Measurements from ENCODE around the gene BEAN1.

Gene BEAN1

DNA sequence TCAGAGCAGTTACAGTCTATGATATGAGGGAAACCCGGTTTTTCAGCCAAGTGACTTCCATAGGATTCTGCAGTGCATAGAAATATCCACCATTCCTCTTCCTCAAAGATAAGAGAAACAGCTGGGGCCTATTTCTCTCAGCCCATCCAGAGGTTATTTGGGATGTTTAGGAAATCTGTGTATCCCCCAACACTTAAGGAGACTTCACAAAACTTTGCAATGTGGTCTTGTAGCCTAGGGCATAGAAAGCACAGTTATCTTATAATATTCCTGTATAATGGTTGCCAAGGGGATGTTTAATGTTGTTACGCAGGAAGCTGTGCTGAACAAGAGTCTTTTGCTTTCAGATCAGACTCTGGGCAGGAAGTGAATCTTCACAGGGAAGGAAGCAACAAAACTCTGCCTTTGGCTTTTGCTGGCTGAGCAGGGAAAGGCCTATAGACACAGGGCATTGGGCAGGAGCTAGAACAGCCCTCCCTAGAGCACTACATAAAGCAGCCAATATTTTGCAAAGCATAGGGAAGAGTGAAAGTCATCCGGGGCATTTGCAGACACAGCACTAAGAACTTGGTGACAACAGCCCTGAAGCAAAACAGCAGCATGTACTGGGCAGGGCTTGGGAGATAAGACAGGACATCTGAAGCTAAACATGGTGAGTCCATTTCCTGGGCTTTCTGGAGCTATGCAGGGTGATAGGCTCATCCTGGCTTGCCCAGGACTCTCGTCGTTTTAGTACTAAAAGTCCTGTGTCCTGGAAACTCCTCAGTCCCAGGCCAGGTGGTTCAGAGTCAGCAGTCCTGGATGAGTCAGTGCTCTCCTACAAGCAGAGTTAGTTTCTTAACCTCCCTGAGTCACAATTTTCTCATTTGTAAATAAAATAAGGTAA lies 18.7 kb upstream of the BEAN1 start:
- Histone ChIP-seq H3K27me3 (ENCODE audit: control insufficient read depth in 1 of 2, insufficient read depth in 2 of 2, low read length in 2 of 2) (peaks cover 7 to 19% of the 10 kb centered on the region in 2 donors), H3K36me3 (ENCODE audit: control insufficient read depth in 2 of 2, insufficient read depth in 2 of 2, low read length in 2 of 2) (no peaks in the 10 kb centered on the region), H3K4me1 (ENCODE audit: control insufficient read depth, insufficient read depth, low read length) (peaks cover 11% of the 10 kb centered on the region), H3K27ac (ENCODE audit: low read length) (no peak overlapping the region), H3K9me3 (ENCODE audit: control insufficient read depth in 2 of 2, low read length in 2 of 2) (no peaks in the 10 kb centered on the region), H3K4me3 (ENCODE audit: low read length in 2 of 2) (no peak overlapping the region), H3K9ac (ENCODE audit: low read length in 2 of 2) (no peak overlapping the region)

- no peaks in the 10 kb centered on the region for H3K36me3 ChIP-seq (ENCODE audit: control insufficient read depth in 2 of 2, insufficient read depth in 2 of 2, low read length in 2 of 2)
- H3K4me1 ChIP-seq (ENCODE audit: control insufficient read depth, insufficient read depth, low read length) = peaks cover 11% of the 10 kb centered on the region
- no peak overlapping the region for H3K4me3 ChIP-seq (ENCODE audit: low read length in 2 of 2)
- H3K9me3 ChIP-seq (ENCODE audit: control insufficient read depth in 2 of 2, low read length in 2 of 2) = no peaks in the 10 kb centered on the region
- H3K27ac ChIP-seq (ENCODE audit: low read length) = no peak overlapping the region
- peaks cover 7 to 17% of the 10 kb centered on the region in 2 donors for H3K27me3 ChIP-seq (ENCODE audit: control insufficient read depth in 1 of 2, insufficient read depth in 2 of 2, low read length in 2 of 2)
- H3K9ac ChIP-seq (ENCODE audit: low read length in 2 of 2) = no peak overlapping the region
These were observed 17.9 kb upstream of the BEAN1 start for GRCh38 chr16:66409156-66409555.

DNA sequence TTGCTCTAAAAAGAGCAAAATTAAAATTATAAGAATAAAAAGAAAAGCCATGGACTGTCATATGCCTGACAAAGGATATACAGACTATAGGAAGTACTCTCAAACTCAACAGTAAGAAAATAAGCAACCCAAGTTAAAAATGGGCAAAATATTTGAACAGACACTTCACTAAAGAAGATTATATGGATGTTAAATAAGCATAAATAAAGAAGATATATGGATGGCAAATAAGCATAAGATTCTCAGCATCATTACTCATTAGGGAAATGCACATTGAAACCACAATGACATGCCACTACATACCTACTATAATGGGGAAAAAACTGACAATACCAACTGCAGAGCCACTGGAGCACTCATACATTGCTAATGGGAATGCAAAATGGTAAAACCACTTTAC lies 14.9 kb upstream of the BEAN1 start:
- H3K27ac ChIP-seq (ENCODE audit: low read length) = no peak overlapping the region
- no peaks in the 10 kb centered on the region for H3K36me3 ChIP-seq (ENCODE audit: control insufficient read depth in 2 of 2, insufficient read depth in 2 of 2, low read length in 2 of 2)
- H3K4me1 ChIP-seq (ENCODE audit: control insufficient read depth, insufficient read depth, low read length) = peaks cover under 1% of the 10 kb centered on the region
- peaks cover 5 to 6% of the 10 kb centered on the region in 2 donors for H3K9me3 ChIP-seq (ENCODE audit: control insufficient read depth in 2 of 2, low read length in 2 of 2)
- H3K27me3 ChIP-seq (ENCODE audit: control insufficient read depth in 1 of 2, insufficient read depth in 2 of 2, low read length in 2 of 2) = peaks cover 0 to 12% of the 10 kb centered on the region in 2 donors
- no peak overlapping the region for H3K9ac ChIP-seq (ENCODE audit: low read length in 2 of 2)
- no peak overlapping the region for H3K4me3 ChIP-seq (ENCODE audit: low read length in 2 of 2)

GRCh38 chr16:66414891-66415290 lies 12.2 kb upstream of the BEAN1 start:
- no peak overlapping the region for H3K9ac ChIP-seq (ENCODE audit: low read length in 2 of 2)
- H3K9me3 ChIP-seq (ENCODE audit: control insufficient read depth in 2 of 2, low read length in 2 of 2) = peaks cover 6 to 8% of the 10 kb centered on the region in 2 donors
- H3K27me3 ChIP-seq (ENCODE audit: control insufficient read depth in 1 of 2, insufficient read depth in 2 of 2, low read length in 2 of 2) = peaks cover 3 to 16% of the 10 kb centered on the region in 2 donors
- H3K4me1 ChIP-seq (ENCODE audit: control insufficient read depth, insufficient read depth, low read length) = no peaks in the 10 kb centered on the region
- H3K4me3 ChIP-seq (ENCODE audit: low read length in 2 of 2) = no peak overlapping the region
- no peak overlapping the region for H3K27ac ChIP-seq (ENCODE audit: low read length)
- no peaks in the 10 kb centered on the region for H3K36me3 ChIP-seq (ENCODE audit: control insufficient read depth in 2 of 2, insufficient read depth in 2 of 2, low read length in 2 of 2)

- no peaks in the 10 kb centered on the region for H3K36me3 ChIP-seq (ENCODE audit: control insufficient read depth in 2 of 2, insufficient read depth in 2 of 2, low read length in 2 of 2)
- peaks cover 6 to 8% of the 10 kb centered on the region in 2 donors for H3K9me3 ChIP-seq (ENCODE audit: control insufficient read depth in 2 of 2, low read length in 2 of 2)
- H3K4me1 ChIP-seq (ENCODE audit: control insufficient read depth, insufficient read depth, low read length) = no peaks in the 10 kb centered on the region
- H3K27ac ChIP-seq (ENCODE audit: low read length) = no peak overlapping the region
- H3K4me3 ChIP-seq (ENCODE audit: low read length in 2 of 2) = no peak overlapping the region
- peaks cover 3 to 12% of the 10 kb centered on the region in 2 donors for H3K27me3 ChIP-seq (ENCODE audit: control insufficient read depth in 1 of 2, insufficient read depth in 2 of 2, low read length in 2 of 2)
- no peak overlapping the region for H3K9ac ChIP-seq (ENCODE audit: low read length in 2 of 2)
These were observed 11.0 kb upstream of the BEAN1 start for GRCh38 chr16:66416136-66416535.

DNA sequence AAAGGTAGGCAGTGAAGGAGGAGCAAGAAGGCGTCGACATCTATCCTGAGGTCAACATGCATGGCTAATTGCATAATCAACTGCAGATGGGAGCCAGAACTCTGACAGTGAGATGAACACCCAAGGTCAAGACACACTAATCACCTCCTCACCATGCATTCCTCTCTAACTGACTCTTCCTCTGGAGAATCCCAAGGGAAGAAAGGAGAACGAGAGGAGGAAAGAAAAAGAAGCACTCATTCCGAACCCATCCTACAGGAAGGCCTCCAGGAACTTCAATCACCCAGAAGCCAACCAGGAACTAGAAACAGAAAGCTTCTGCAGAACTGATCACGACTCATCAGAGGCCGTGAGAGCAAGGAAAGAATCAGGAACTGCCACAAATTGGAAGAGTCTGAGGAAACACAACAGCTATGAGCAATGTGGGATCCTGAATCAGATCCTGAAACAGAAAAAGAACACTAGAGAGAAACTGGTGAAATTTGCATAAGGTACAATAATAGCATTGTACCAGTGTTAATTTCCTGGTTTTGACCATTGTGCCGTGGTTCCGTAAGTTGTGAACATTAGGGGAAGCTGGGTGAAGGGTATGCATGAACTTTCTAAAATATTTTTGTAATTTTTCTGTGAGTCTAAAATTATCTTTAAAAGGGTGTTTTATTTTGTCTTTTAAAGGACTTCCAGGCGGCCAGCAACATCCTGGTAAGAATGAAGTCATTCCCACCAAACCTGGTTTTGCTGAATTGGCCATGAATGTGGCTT lies 10.0 kb upstream of the BEAN1 start:
- Histone ChIP-seq H3K4me3 (ENCODE audit: low read length in 2 of 2) (no peak overlapping the region), H3K27ac (ENCODE audit: low read length) (no peak overlapping the region), H3K9me3 (ENCODE audit: control insufficient read depth in 2 of 2, low read length in 2 of 2) (peaks cover 6 to 8% of the 10 kb centered on the region in 2 donors), H3K4me1 (ENCODE audit: control insufficient read depth, insufficient read depth, low read length) (no peaks in the 10 kb centered on the region), H3K9ac (ENCODE audit: low read length in 2 of 2) (no peak overlapping the region), H3K36me3 (ENCODE audit: control insufficient read depth in 2 of 2, insufficient read depth in 2 of 2, low read length in 2 of 2) (no peaks in the 10 kb centered on the region), H3K27me3 (ENCODE audit: control insufficient read depth in 1 of 2, insufficient read depth in 2 of 2, low read length in 2 of 2) (peaks cover 3 to 12% of the 10 kb centered on the region in 2 donors)

DNA sequence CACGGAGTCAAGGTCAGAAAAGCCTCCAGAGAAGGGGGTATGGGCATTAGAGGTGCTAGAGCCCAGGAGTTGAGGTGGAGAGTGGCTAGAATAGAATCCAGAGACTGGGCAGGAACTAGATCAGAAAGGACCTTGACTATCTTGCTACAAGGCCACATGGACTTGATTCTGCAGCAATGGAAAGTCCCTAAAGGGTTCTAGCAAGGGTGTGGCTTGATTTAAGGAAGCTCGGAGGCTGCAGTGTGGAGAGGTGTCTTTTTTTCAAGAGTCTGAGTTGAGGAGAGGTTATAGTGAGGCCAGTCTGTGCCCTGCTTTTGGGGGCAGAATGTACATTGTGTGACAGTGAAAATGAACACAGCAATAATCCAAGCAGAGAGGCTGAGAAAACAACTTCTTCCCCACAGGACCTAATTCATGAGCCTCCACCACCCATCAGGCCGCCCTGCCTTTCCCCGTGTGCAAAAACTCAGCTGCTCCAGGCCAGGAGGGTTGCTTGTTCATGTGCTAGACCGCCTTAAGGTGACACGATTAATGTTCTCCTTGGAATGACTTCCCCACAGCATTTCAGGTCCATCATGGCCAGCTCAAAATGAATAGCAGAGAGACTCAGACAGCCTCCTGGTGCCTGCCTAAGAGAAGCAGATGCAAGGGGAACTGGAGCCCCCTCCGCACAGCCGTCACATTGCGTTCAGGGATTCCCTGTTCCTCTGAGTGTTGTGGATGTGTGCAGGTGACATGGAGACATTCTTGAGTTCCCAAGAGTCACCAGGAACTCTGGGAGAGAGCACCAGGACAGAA lies 8.7 kb upstream of the BEAN1 start:
- no peak overlapping the region for H3K27ac ChIP-seq (ENCODE audit: low read length)
- H3K4me3 ChIP-seq (ENCODE audit: low read length in 2 of 2) = no peak overlapping the region
- H3K9me3 ChIP-seq (ENCODE audit: control insufficient read depth in 2 of 2, low read length in 2 of 2) = peaks cover 6 to 8% of the 10 kb centered on the region in 2 donors
- no peak overlapping the region for H3K9ac ChIP-seq (ENCODE audit: low read length in 2 of 2)
- peaks cover 7 to 17% of the 10 kb centered on the region in 2 donors for H3K27me3 ChIP-seq (ENCODE audit: control insufficient read depth in 1 of 2, insufficient read depth in 2 of 2, low read length in 2 of 2)
- no peaks in the 10 kb centered on the region for H3K36me3 ChIP-seq (ENCODE audit: control insufficient read depth in 2 of 2, insufficient read depth in 2 of 2, low read length in 2 of 2)
- no peaks in the 10 kb centered on the region for H3K4me1 ChIP-seq (ENCODE audit: control insufficient read depth, insufficient read depth, low read length)

DNA sequence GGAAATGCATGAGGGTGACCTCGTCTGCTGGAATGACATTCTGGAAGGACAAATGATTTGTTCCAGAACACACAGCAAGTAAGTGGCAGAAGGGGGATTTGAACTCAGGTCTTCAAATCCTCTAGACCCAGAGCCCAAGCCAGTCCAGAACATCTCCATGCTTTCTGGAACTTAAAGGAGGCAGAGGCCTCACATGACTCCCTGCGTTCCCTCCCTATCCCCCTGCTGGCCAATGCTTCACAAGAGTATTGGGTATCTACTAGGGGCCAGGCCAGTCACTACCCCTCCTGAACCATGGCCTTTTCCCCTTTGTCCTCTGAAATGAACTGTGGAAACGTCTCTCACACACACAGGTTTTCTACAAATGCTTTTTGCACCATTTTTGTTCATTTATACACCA lies 7.6 kb upstream of the BEAN1 start:
- Histone ChIP-seq H3K4me1 (ENCODE audit: control insufficient read depth, insufficient read depth, low read length) (no peaks in the 10 kb centered on the region), H3K9me3 (ENCODE audit: control insufficient read depth in 2 of 2, low read length in 2 of 2) (peaks cover 6 to 8% of the 10 kb centered on the region in 2 donors), H3K27me3 (ENCODE audit: control insufficient read depth in 1 of 2, insufficient read depth in 2 of 2, low read length in 2 of 2) (peaks cover 15 to 24% of the 10 kb centered on the region in 2 donors), H3K4me3 (ENCODE audit: low read length in 2 of 2) (no peak overlapping the region), H3K36me3 (ENCODE audit: control insufficient read depth in 2 of 2, insufficient read depth in 2 of 2, low read length in 2 of 2) (no peaks in the 10 kb centered on the region), H3K9ac (ENCODE audit: low read length in 2 of 2) (no peak overlapping the region), H3K27ac (ENCODE audit: low read length) (no peak overlapping the region)

DNA sequence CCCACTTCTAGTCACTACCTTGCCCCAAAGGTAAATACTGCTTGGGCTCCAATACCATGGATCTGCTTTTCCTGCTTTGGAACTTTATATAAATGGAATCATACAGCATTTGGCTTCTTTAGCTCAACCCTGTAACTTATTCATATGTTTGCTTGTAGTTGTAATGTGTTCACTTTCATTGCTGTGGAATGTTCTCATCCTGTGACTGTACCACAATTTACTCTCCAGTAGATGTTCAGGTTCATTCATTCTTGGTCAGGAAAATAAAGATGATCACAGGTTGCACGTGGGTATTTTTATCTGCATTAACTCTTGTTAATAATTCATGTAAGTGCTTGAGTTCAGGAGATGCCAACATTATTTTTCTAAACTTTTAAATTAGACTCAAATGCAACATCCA lies 6.7 kb upstream of the BEAN1 start:
- Histone ChIP-seq H3K4me3 (ENCODE audit: low read length in 2 of 2) (no peak overlapping the region), H3K36me3 (ENCODE audit: control insufficient read depth in 2 of 2, insufficient read depth in 2 of 2, low read length in 2 of 2) (no peaks in the 10 kb centered on the region), H3K9me3 (ENCODE audit: control insufficient read depth in 2 of 2, low read length in 2 of 2) (peaks cover 6 to 8% of the 10 kb centered on the region in 2 donors), H3K9ac (ENCODE audit: low read length in 2 of 2) (no peak overlapping the region), H3K27me3 (ENCODE audit: control insufficient read depth in 1 of 2, insufficient read depth in 2 of 2, low read length in 2 of 2) (peaks cover 23 to 29% of the 10 kb centered on the region in 2 donors), H3K4me1 (ENCODE audit: control insufficient read depth, insufficient read depth, low read length) (no peaks in the 10 kb centered on the region), H3K27ac (ENCODE audit: low read length) (no peak overlapping the region)

- no peak overlapping the region for H3K4me3 ChIP-seq (ENCODE audit: low read length in 2 of 2)
- H3K27ac ChIP-seq (ENCODE audit: low read length) = no peak overlapping the region
- H3K36me3 ChIP-seq (ENCODE audit: control insufficient read depth in 2 of 2, insufficient read depth in 2 of 2, low read length in 2 of 2) = no peaks in the 10 kb centered on the region
- H3K9me3 ChIP-seq (ENCODE audit: control insufficient read depth in 2 of 2, low read length in 2 of 2) = peaks cover 4% of the 10 kb centered on the region in 2 donors
- H3K27me3 ChIP-seq (ENCODE audit: control insufficient read depth in 1 of 2, insufficient read depth in 2 of 2, low read length in 2 of 2) = peaks cover 35 to 38% of the 10 kb centered on the region in 2 donors
- no peak overlapping the region for H3K9ac ChIP-seq (ENCODE audit: low read length in 2 of 2)
- H3K4me1 ChIP-seq (ENCODE audit: control insufficient read depth, insufficient read depth, low read length) = peaks cover 7% of the 10 kb centered on the region
These were observed 5.2 kb upstream of the BEAN1 start for GRCh38 chr16:66421891-66422290.
